NT2/D1 (cell line): Measurements from ENCODE around the gene SMPD3.

Experiments used
- SUZ12 ChIP-seq: IDR thresholded peaks from 2 replicates; pipeline ENCODE4 v1.6.1; 2011; ENCODE audit not compliant: insufficient read length, insufficient read depth; ENCODE audit errors: extremely low read depth
- YY1 ChIP-seq: IDR thresholded peaks from 2 replicates; pipeline ENCODE4 v1.6.1; 2011; ENCODE audit not compliant: insufficient read length, insufficient read depth

GRCh38 chr16:68401871-68402747, 46.2 kb downstream of the SMPD3 start:
- no peak for TF ChIP-seq YY1
- no peak for TF ChIP-seq SUZ12
